OCI-LY1 (cell line): ENCODE data around the gene SERPINE1.

Source experiments
- H2AFZ ChIP-seq: fragments of 200-600 bp; sonication (generic), shearing (Covaris generic); 2 replicates; pipeline ENCODE4 v1.6.0; 2014; ENCODE audit warnings: antibody characterized with exemption, mild to moderate bottlenecking, low read length
- H3F3A ChIP-seq: fragments of 200-600 bp; sonication (generic), shearing (Covaris generic); 2 replicates; pipeline ENCODE4 v1.6.0; 2014; ENCODE audit warnings: mild to moderate bottlenecking, antibody characterized with exemption, low read length, moderate library complexity; ENCODE audit not compliant: insufficient read depth
- H3K27ac ChIP-seq: fragments of 200-600 bp; sonication (generic); 2 replicates; pipeline ENCODE4 v1.5.1; 2014; ENCODE audit warnings: low read length, mixed run types, mild to moderate bottlenecking, low read depth; ENCODE audit not compliant: poor library complexity, severe bottlenecking
- H3K27me3 ChIP-seq: fragments of 200-600 bp; sonication (generic); 2 replicates; pipeline ENCODE4 v1.6.0; 2014; ENCODE audit warnings: antibody characterized with exemption, mild to moderate bottlenecking, low read length, moderate library complexity; ENCODE audit not compliant: insufficient read depth
- H3K36me3 ChIP-seq: fragments of 200-600 bp; sonication (generic); 2 replicates; pipeline ENCODE4 v1.6.1; 2014; ENCODE audit warnings: mild to moderate bottlenecking, antibody characterized with exemption, low read length, moderate library complexity, mixed read lengths; ENCODE audit not compliant: insufficient read depth
- H3K4me1 ChIP-seq: fragments of 200-600 bp; sonication (generic); 2 replicates; pipeline ENCODE4 v1.5.1; 2014; ENCODE audit warnings: mild to moderate bottlenecking, low read length, moderate library complexity; ENCODE audit not compliant: insufficient read depth, severe bottlenecking
- H3K4me2 ChIP-seq: fragments of 200-600 bp; sonication (generic), shearing (Covaris generic); 2 replicates; pipeline ENCODE4 v1.6.1; 2014; ENCODE audit warnings: low read length
- H3K4me3 ChIP-seq: fragments of 200-600 bp; sonication (generic); 2 replicates; pipeline ENCODE4 v1.5.1; 2014; ENCODE audit warnings: low read length, low read depth, mild to moderate bottlenecking, mixed read lengths; ENCODE audit not compliant: poor library complexity, severe bottlenecking
- H3K79me2 ChIP-seq: fragments of 200-600 bp; shearing (Covaris generic); 2 replicates; pipeline ENCODE4 v1.6.1; 2016; ENCODE audit warnings: mixed run types, low read length, mixed read lengths; ENCODE audit not compliant: insufficient read depth
- H3K9ac ChIP-seq: fragments of 200-600 bp; sonication (generic), shearing (Covaris generic); 2 replicates; pipeline ENCODE4 v1.6.1; 2014; ENCODE audit warnings: mild to moderate bottlenecking, low read length, mixed read lengths
- H3K9me2 ChIP-seq: fragments of 200-600 bp; sonication (generic), shearing (Covaris generic); 2 replicates; pipeline ENCODE4 v1.6.1; 2014; ENCODE audit warnings: low read depth, mild to moderate bottlenecking, low read length, mixed read lengths
- H3K9me3 ChIP-seq: fragments of 200-600 bp; shearing (Covaris generic); 2 replicates; pipeline ENCODE4 v1.6.1; 2014; ENCODE audit warnings: low read length, mixed read lengths
- H4K20me1 ChIP-seq: fragments of 200-600 bp; sonication (generic), shearing (Covaris generic); 2 replicates; pipeline ENCODE4 v1.6.0; 2016; ENCODE audit warnings: mild to moderate bottlenecking, low read length; ENCODE audit not compliant: insufficient read depth
- CTCF ChIP-seq: fragments of 200-600 bp; sonication (generic), shearing (Covaris generic); IDR thresholded peaks from 2 replicates; pipeline ENCODE4 v1.5.1; 2017; ENCODE audit warnings: mild to moderate bottlenecking, antibody characterized with exemption, low read length, moderate library complexity, mixed read lengths
- EZH2 ChIP-seq: fragments of 200-600 bp; sonication (generic), shearing (Covaris generic); IDR thresholded peaks from 2 replicates; pipeline ENCODE4 v1.8.0; 2017; ENCODE audit warnings: borderline replicate concordance, mixed run types, mild to moderate bottlenecking, antibody characterized with exemption, low read length, moderate library complexity, mixed read lengths

SERPINE1 gene

GRCh38 chr7:101162551-101163278 is 35.8 kb downstream of the SERPINE1 start:
- no peak overlapping the region for H2AFZ ChIP-seq
- H3K9ac ChIP-seq, result peak overlapping the region; percentile 48; the same call in 1 of the 2 replicates
- peaks cover 21% of the 10 kb centered on the region for H3K4me1 ChIP-seq
- H3K79me2 ChIP-seq, result no peaks in the 10 kb centered on the region
- H3K9me3 ChIP-seq, result no peaks in the 10 kb centered on the region
- H4K20me1 ChIP-seq, result no peaks in the 10 kb centered on the region
- H3K27me3 ChIP-seq, result no peaks in the 10 kb centered on the region
- H3K27ac ChIP-seq, result peak overlapping the region; percentile 35
- no peaks in the 10 kb centered on the region; the same call in 1 of the 2 replicates for H3F3A ChIP-seq
- TF ChIP-seq CTCF (no peak), EZH2 (no peak)
- H3K9me2 ChIP-seq, result no peaks in the 10 kb centered on the region
- peak overlapping the region; percentile 70 for H3K4me3 ChIP-seq
- peak overlapping the region; percentile 67 for H3K4me2 ChIP-seq
- peaks cover 11% of the 10 kb centered on the region; the same call in 1 of the 2 replicates for H3K36me3 ChIP-seq

- Histone ChIP-seq H4K20me1 (no peaks in the 10 kb centered on the region), H3K27me3 (no peaks in the 10 kb centered on the region; the same call in 1 of the 2 replicates), H3K9me2 (no peaks in the 10 kb centered on the region), H3K79me2 (no peaks in the 10 kb centered on the region), H3K36me3 (peaks cover 6% of the 10 kb centered on the region; the same call in 1 of the 2 replicates), H3F3A (no peaks in the 10 kb centered on the region; the same call in 1 of the 2 replicates), H3K4me2 (peak overlapping the region; percentile 92), H3K27ac (no peak overlapping the region), H3K9me3 (no peaks in the 10 kb centered on the region), H3K4me1 (peaks cover 21% of the 10 kb centered on the region), H3K4me3 (peak overlapping the region; percentile 70), H3K9ac (peak overlapping the region; percentile 57; the same call in 1 of the 2 replicates), H2AFZ (no peak overlapping the region)
- TF ChIP-seq EZH2, result peak; percentile 80; the same call in 1 of the 2 replicates
- no peak for TF ChIP-seq CTCF
These were observed 36.6 kb downstream of the SERPINE1 start for GRCh38 chr7:101163279-101164070.

GRCh38 chr7:101164071-101164840 is 37.4 kb downstream of the SERPINE1 start:
- Histone ChIP-seq H3F3A (no peaks in the 10 kb centered on the region; the same call in 1 of the 2 replicates), H3K27ac (no peak overlapping the region), H3K4me3 (peak overlapping the region; percentile 70), H3K4me2 (peak overlapping the region; percentile 92), H3K79me2 (no peaks in the 10 kb centered on the region), H3K4me1 (peaks cover 21% of the 10 kb centered on the region), H3K9me3 (no peaks in the 10 kb centered on the region), H3K36me3 (peaks cover 3% of the 10 kb centered on the region; the same call in 1 of the 2 replicates), H3K9me2 (no peaks in the 10 kb centered on the region), H3K27me3 (no peaks in the 10 kb centered on the region; the same call in 1 of the 2 replicates), H3K9ac (peak overlapping the region; percentile 57; the same call in 1 of the 2 replicates), H4K20me1 (no peaks in the 10 kb centered on the region), H2AFZ (no peak overlapping the region)
- TF ChIP-seq CTCF, result no peak
- TF ChIP-seq EZH2, result no peak
